AG09319 (cell line): ENCODE results near the gene SEMA3C.

Experiments
- DNase-seq: peaks from one replicate; pipeline ENCODE4 v3.0.0-alpha.2; 2010; ENCODE audit warnings: low read depth; ENCODE audit errors: extremely low read depth
- CTCF ChIP-seq: IDR thresholded peaks from 2 replicates; pipeline ENCODE4 v1.5.1; 2011; ENCODE audit warnings: low read depth, mild to moderate bottlenecking, inconsistent platforms, low read length, moderate library complexity

SEMA3C gene

GRCh38 chr7:80918909-80919721 is at the start of gene SEMA3C:
TSS of gene SEMA3C (minus strand) at chr7:80919051. CDS start at chr7:80916781, 2,270 bp downstream.
- peak; percentile 91 for DNase-seq
- peak; percentile 23 for TF ChIP-seq CTCF

DNA sequence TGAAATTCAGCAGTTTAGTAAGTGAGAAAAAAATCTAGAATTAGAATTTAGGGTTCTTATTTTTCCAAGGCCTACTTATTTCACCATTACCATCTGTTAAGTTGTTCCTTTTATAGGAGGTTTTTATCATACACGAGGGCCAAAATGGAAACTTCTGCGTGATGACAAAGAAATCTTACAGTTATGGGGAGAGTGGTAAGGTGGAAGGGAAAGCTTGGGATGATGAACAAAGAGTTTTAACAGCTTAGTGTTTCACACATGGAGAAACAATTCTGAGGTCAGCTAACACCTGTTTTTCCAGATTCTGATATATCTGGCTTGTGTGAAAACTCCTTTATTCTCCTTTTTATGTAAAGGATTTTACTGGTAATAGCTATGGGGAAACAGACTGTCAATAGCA is 49.8 kb upstream of the SEMA3C start:
- no peak for TF ChIP-seq CTCF

GRCh38 chr7:80967917-80968297 is 49.1 kb upstream of the SEMA3C start:
- DNase-seq: no peak
- TF ChIP-seq CTCF: no peak

More for the DNA sequence above, 49.8 kb upstream of the SEMA3C start:
- no peak for DNase-seq

GRCh38 chr7:80967071-80967916 is 48.4 kb upstream of the SEMA3C start:
- DNase-seq: no peak
- TF ChIP-seq CTCF: no peak

- no peak for TF ChIP-seq CTCF
- no peak for DNase-seq
Observed at GRCh38 chr7:80960244-80960795, 41.5 kb upstream of the SEMA3C start.

DNA sequence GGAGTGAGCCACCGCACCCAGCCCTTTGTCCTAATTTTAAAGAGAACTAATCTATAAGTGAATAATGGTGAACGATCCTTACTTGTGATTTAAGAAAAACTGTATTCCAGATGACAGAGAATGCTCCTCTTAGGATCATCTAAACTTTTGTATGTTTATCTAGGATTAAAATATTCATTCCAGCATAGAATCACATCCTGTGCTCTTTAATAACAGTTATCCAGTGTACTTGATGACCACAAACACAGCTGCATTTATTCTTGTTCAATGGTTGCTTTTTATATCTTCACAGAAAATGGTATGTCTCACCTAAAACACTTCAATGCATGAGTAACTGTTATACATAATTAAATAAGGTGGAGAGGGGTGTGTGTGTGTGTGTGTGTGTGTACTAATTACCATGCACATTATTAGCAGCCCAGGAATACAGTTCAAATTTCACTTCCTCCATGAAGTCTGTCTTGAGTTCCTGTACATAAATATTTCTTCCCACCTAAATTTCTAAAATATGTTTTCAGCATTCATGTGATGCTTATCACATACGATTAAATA is 38.5 kb upstream of the SEMA3C start:
- no peak for DNase-seq
- no peak for TF ChIP-seq CTCF
